HCT116 (cell line): ENCODE data around the gene LEMD1. TPM values are rescaled to one million over a fixed set of nuclear protein-coding genes. Genes with fewer than 3 reads are reported as not detected.

ENCODE experiments used
- ATAC-seq: fragments of 200-7000 bp; cut with Tn5 transposase; 2 replicates; pipeline ENCODE4 v1.9.1; 2020; ENCODE audit warnings: mild to moderate bottlenecking, moderate library complexity
- BruUV-seq: library from RNA; stranded (reverse); fragments of 400-500 nt; replicated peaks from 2 replicates; lab custom pipeline; 2021; lab: Mats Ljungman, UMichigan
- CTCF ChIA-PET: fragments of 300-600 bp; sonication (Branson Sonifier 250); formaldehyde crosslinking; loops from one replicate; lab custom pipeline; 2021; ENCODE audit warnings: antibody characterized with exemption; lab: Charles Lee
- POLR2A ChIA-PET: fragments of 300-600, 350-600 bp; sonication (Branson Sonifier 250); formaldehyde crosslinking; loops from one replicate; lab custom pipeline; 2021; ENCODE audit warnings: antibody characterized with exemption; lab: Charles Lee
- RAD21 ChIA-PET, 2 experiments: fragments of 300-600 bp; sonication (Branson Sonifier 250); formaldehyde crosslinking; loops; one replicate each; lab custom pipeline; 2023; ENCODE audit warnings: low total read pairs in 2 of 2; ENCODE audit not compliant: uncharacterized antibody in 2 of 2, unreplicated experiment in 2 of 2, low non-redundant PET in 1 of 2; lab: Charles Lee
- DNase-seq: peaks from one replicate; pipeline ENCODE4 v3.0.0-alpha.2; 2010; ENCODE audit warnings: low read depth, low spot score
- H2AFZ ChIP-seq: fragments of 200-600 bp; shearing (Covaris generic), sonication (generic); 2 replicates; pipeline ENCODE4 v1.6.1; 2017; ENCODE audit warnings: low read depth, mixed run types, mixed read lengths, antibody characterized with exemption, low read length; ENCODE audit not compliant: poor library complexity, severe bottlenecking
- H3K27ac ChIP-seq: 2 replicates; pipeline ENCODE4 v1.5.1; 2012; ENCODE audit warnings: low read depth, low read length
- H3K27me3 ChIP-seq: fragments of 200-600 bp; sonication (generic); 2 replicates; pipeline ENCODE4 v1.6.1; 2016; ENCODE audit warnings: mixed run types, low read length, mixed read lengths; ENCODE audit not compliant: insufficient read depth
- H3K36me3 ChIP-seq, 2 experiments: fragments of 200-500 bp in 1 of 2; fragments of 200-600 bp in 1 of 2; sonication (Bioruptor generic) in 1 of 2; sonication (generic) in 1 of 2; 2 replicates each; pipeline versions ENCODE4 v1.5.1 to v1.6.1; 2014 to 2016; ENCODE audit warnings: low read length in 2 of 2, inconsistent platforms in 1 of 2, mixed read lengths in 1 of 2, mixed run types in 1 of 2; ENCODE audit not compliant: insufficient read depth in 2 of 2, control insufficient read depth in 1 of 2
- H3K4me1 ChIP-seq, 2 experiments: fragments of 200-600 bp in 1 of 2; sonication (generic) in 1 of 2; 2 replicates each; pipeline versions ENCODE4 v1.5.1 to v1.6.1; 2012 to 2017; ENCODE audit warnings: low read length in 2 of 2, inconsistent platforms in 1 of 2, mild to moderate bottlenecking in 1 of 2, mixed read lengths in 1 of 2, mixed run types in 1 of 2, moderate library complexity in 1 of 2; ENCODE audit not compliant: insufficient read depth in 2 of 2, control insufficient read depth in 1 of 2
- H3K4me2 ChIP-seq: fragments of 200-600 bp; sonication (generic); 2 replicates; pipeline ENCODE4 v1.6.1; 2017; ENCODE audit warnings: mixed run types, low read length, mixed read lengths
- H3K4me3 ChIP-seq, 2 experiments: fragments of 200-600 bp in 1 of 2; sonication (generic) in 1 of 2; replicated peaks in 1 of 2; 2 replicates each; pipeline ENCODE4 v1.5.1; 2011 to 2016; ENCODE audit warnings: low read length in 2 of 2, control low read depth in 1 of 2, low read depth in 1 of 2, mild to moderate bottlenecking in 1 of 2, mixed read lengths in 1 of 2, mixed run types in 1 of 2
- H3K79me2 ChIP-seq: fragments of 200-600 bp; sonication (generic); 2 replicates; pipeline ENCODE4 v1.6.1; 2017; ENCODE audit warnings: mild to moderate bottlenecking, mixed run types, low read length, moderate library complexity, mixed read lengths; ENCODE audit not compliant: insufficient read depth
- H3K9ac ChIP-seq: fragments of 200-600 bp; sonication (generic); 2 replicates; pipeline ENCODE4 v1.6.1; 2016; ENCODE audit warnings: low read length, mixed read lengths
- H3K9me2 ChIP-seq: fragments of 200-600 bp; sonication (generic), shearing (Covaris generic); 2 replicates; pipeline ENCODE4 v1.6.1; 2017; ENCODE audit warnings: mixed run types, mild to moderate bottlenecking, moderate library complexity; ENCODE audit not compliant: insufficient read depth
- H3K9me3 ChIP-seq, 2 experiments: fragments of 200-500 bp in 1 of 2; fragments of 200-600 bp in 1 of 2; sonication (Bioruptor generic) in 1 of 2; sonication (generic) in 1 of 2; 2 replicates each; pipeline ENCODE4 v1.6.1; 2014 to 2017; ENCODE audit warnings: low read length in 2 of 2, mixed read lengths in 2 of 2, inconsistent platforms in 1 of 2, low read depth in 1 of 2, mild to moderate bottlenecking in 1 of 2, mixed run types in 1 of 2, moderate library complexity in 1 of 2; ENCODE audit not compliant: control insufficient read depth in 1 of 2, insufficient read depth in 1 of 2
- H4K20me1 ChIP-seq: fragments of 200-600 bp; sonication (generic), shearing (Covaris generic); 2 replicates; pipeline ENCODE4 v1.6.1; 2017; ENCODE audit warnings: mixed run types, mild to moderate bottlenecking, moderate library complexity; ENCODE audit not compliant: insufficient read depth
- CBX3 ChIP-seq: IDR thresholded peaks from 2 replicates; pipeline ENCODE4 v1.6.1; 2012; ENCODE audit warnings: low read depth
- CEBPB ChIP-seq: IDR thresholded peaks from 2 replicates; pipeline ENCODE4 v1.6.1; 2012; ENCODE audit warnings: low read depth
- CTCF ChIP-seq, 3 experiments: fragments of 200-600 bp in 1 of 3; sonication (generic) in 1 of 3; IDR thresholded peaks in 2 of 3; conservative IDR thresholded peaks in 1 of 3; 2 replicates each; pipeline ENCODE4 v1.5.1; 2012 to 2017; ENCODE audit warnings: low read depth in 2 of 3, low read length in 2 of 3, antibody characterized with exemption in 1 of 3, borderline replicate concordance in 1 of 3, control low read depth in 1 of 3, mild to moderate bottlenecking in 1 of 3, mixed read lengths in 1 of 3, mixed run types in 1 of 3, moderate library complexity in 1 of 3; ENCODE audit not compliant: insufficient read depth in 1 of 3
- EGR1 ChIP-seq: IDR thresholded peaks from 2 replicates; pipeline ENCODE4 v1.6.1; 2012; ENCODE audit warnings: low read depth
- EZH2 ChIP-seq: fragments of 200-600 bp; sonication (generic); IDR thresholded peaks from 2 replicates; pipeline ENCODE4 v1.6.1; 2017; ENCODE audit warnings: antibody characterized with exemption, mixed run types
- FOSL1 ChIP-seq: IDR thresholded peaks from 2 replicates; pipeline ENCODE4 v1.6.1; 2012; ENCODE audit warnings: low read depth
- JUND ChIP-seq: IDR thresholded peaks from 2 replicates; pipeline ENCODE4 v1.6.1; 2012
- MAX ChIP-seq: IDR thresholded peaks from 2 replicates; pipeline ENCODE4 v1.6.1; 2012
- SIN3A ChIP-seq: IDR thresholded peaks from 2 replicates; pipeline ENCODE4 v1.6.1; 2012; ENCODE audit warnings: low read depth
- SP1 ChIP-seq: IDR thresholded peaks from 2 replicates; pipeline ENCODE4 v1.6.1; 2012; ENCODE audit warnings: low read depth
- YY1 ChIP-seq: IDR thresholded peaks from 2 replicates; pipeline ENCODE4 v1.6.1; 2011; ENCODE audit warnings: low read length, low read depth, moderate library complexity, mild to moderate bottlenecking; ENCODE audit not compliant: insufficient replicate concordance; ENCODE audit errors: extremely low read depth
- ZBTB33 ChIP-seq: IDR thresholded peaks from 2 replicates; pipeline ENCODE4 v1.6.1; 2011; ENCODE audit warnings: mild to moderate bottlenecking, low read length, moderate library complexity; ENCODE audit not compliant: insufficient replicate concordance; ENCODE audit errors: extremely low read depth
- ZFX ChIP-seq: fragments of 450-650 bp; IDR thresholded peaks from 2 replicates; pipeline ENCODE4 v1.6.1; 2017
- intact Hi-C: fragments of 100-400 bp; cut with micrococcal nuclease; formaldehyde crosslinking; loops from 2 replicates; pipeline ENCODE4 v1.10.0; 2022
- total RNA-seq: library from RNA; stranded (reverse); gene quantifications from one replicate; pipeline ENCODE4 v1.2.1, GENCODE V29; 2021; ENCODE audit not compliant: unreplicated experiment

Gene LEMD1
- total RNA-seq, 1 experiment from 2014 or later = 11.9 TPM

DNA sequence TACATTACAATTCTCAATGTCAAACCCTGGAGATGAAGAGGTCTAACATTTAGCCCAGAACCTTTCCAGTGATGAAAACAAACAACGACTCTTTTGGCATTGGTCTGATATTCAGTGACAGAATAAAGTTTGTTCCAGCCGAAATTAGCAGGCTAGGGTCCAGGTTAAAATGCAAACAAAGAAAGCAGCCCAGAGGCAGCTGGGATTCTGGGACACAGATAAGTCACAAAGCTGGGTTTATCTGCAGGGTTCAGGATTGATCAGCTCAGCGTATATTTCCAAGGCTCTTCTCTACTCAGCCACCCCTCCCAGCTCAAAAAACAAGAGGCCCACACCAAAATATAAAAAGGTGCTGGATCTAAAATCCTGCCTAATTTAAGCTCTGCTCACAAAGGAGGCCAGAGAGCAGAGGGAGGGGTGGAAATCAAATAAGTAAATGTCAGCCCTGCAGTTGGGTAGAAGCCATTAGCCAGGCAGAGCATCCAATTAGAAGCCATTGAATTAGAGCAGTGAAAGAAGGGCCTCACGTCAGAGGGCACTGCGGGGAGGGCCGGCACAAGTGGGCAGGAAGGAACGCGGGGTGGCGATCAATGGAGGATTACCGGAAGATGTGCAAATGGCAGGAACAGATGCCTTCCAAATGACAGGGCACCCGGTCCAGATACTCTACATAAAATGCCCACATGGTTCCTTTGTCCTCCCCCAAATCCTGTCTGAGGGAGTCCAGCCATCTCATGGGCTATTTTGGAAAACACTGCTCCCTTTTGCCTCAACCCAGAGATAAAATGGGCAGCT lies 61.9 kb downstream of the LEMD1 start:
- no TSS peak for BruUV-seq
- peaks cover 0 to 3% of the 10 kb centered on the region in 2 experiments; a peak in 1 of 4 replicates for H3K4me1 ChIP-seq
- H3K27me3 ChIP-seq = no peaks in the 10 kb centered on the region
- H3K36me3 ChIP-seq = no peaks in the 10 kb centered on the region
- no peaks in the 10 kb centered on the region for H3K9me3 ChIP-seq
- ATAC-seq (no peak), DNase-seq (no peak)
- no peaks in the 10 kb centered on the region for H4K20me1 ChIP-seq
- POLR2A ChIA-PET = no interaction called here
- H3K4me3 ChIP-seq = no peak overlapping the region
- no peak overlapping the region for H2AFZ ChIP-seq
- no peak overlapping the region for H3K27ac ChIP-seq
- no peak overlapping the region for H3K9ac ChIP-seq
- CTCF ChIA-PET = interaction anchor here (0.9 to 1.1 kb wide), 2 partner anchors 71 to 126 kb away, joined by 3 read pairs; no protein-coding TSS in a partner anchor
- no peaks in the 10 kb centered on the region; the same call in 1 of the 2 replicates for H3K9me2 ChIP-seq
- H3K4me2 ChIP-seq = no peak overlapping the region
- H3K79me2 ChIP-seq = no peaks in the 10 kb centered on the region
- RAD21 ChIA-PET = no interaction called here
- intact Hi-C loops = no loop called here
- TF ChIP-seq YY1 = no peak

DNA sequence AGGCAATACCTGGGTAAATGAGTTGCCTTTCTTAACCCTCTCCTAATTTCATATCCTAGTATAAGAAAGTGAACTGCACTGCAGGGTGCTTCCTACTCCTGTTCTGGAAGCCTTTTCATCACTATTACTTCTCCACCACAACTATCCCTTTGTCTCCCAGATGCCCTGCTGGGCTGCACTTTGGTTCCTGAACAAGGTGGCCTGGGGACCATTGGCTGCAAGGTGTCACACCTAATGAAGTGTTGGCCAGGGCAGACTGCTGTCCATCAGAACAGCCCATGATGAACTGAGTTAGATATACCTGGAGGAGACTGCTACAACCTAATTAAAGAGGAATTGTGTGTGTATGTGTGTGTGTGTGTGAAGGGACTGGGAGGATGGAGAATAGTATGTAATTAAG lies 63.3 kb downstream of the LEMD1 start:
- Histone ChIP-seq H4K20me1 (no peaks in the 10 kb centered on the region), H2AFZ (no peak overlapping the region), H3K4me2 (no peak overlapping the region), H3K27me3 (no peaks in the 10 kb centered on the region), H3K9me3 (no peaks in the 10 kb centered on the region), H3K9ac (no peak overlapping the region), H3K4me3 (no peak overlapping the region), H3K27ac (no peak overlapping the region), H3K36me3 (no peaks in the 10 kb centered on the region), H3K79me2 (no peaks in the 10 kb centered on the region), H3K9me2 (no peaks in the 10 kb centered on the region; the same call in 1 of the 2 replicates), H3K4me1 (peaks cover 0 to 6% of the 10 kb centered on the region in 2 experiments; a peak in 1 of 4 replicates)
- ChIA-PET RAD21 (no interaction called here), POLR2A (no interaction called here), CTCF (no interaction called here)
- intact Hi-C loops = no loop called here
- no TSS peak for BruUV-seq
- DNase-seq (no peak), ATAC-seq (no peak)
- TF ChIP-seq CEBPB (no peak), EZH2 (no peak), JUND (no peak), CTCF (IDR thresholded peaks at IDR 0.05 in 2 of 3, conservative IDR thresholded peaks at IDR 0.05 in 1 of 3; ENCODE audit: borderline replicate concordance in 1 of 3, insufficient read depth in 1 of 3, low read depth in 2 of 3, low read length in 2 of 3) (no peak), YY1 (no peak), SP1 (no peak), FOSL1 (no peak), SIN3A (no peak), MAX (no peak), ZBTB33 (no peak), EGR1 (no peak), ZFX (no peak), CBX3 (no peak)
